Suprapubic skin (tissue), 3 donors: ENCODE data around the gene RNF148.

Experiments
- CTCF ChIP-seq, 2 donors: fragments of 200-600 bp in 1 of 2; fragments of 450-650 bp in 1 of 2; sonication (generic) in 1 of 2; IDR thresholded peaks; one replicate each; pipeline ENCODE4 v1.5.1; 2016 to 2019; ENCODE audit warnings: antibody characterized with exemption in 2 of 2, mild to moderate bottlenecking in 1 of 2, moderate library complexity in 1 of 2
- POLR2AphosphoS5 ChIP-seq, 3 donors: sonication (generic); formaldehyde crosslinking; IDR thresholded peaks; one replicate each; pipeline ENCODE4 v1.6.1; 2017; ENCODE audit warnings: antibody characterized with exemption in 3 of 3

GRCh38 chr7:122652876-122653275 lies 49.8 kb downstream of the RNF148 start:
- TF ChIP-seq POLR2AphosphoS5 (IDR thresholded peaks at IDR 0.05) (no peak), CTCF (IDR thresholded peaks at IDR 0.05) (no peak)
